ENCODE data around the gene ADA. TPM values are rescaled to one million over a fixed set of nuclear protein-coding genes. Genes with fewer than 3 reads are reported as not detected.

Gene ADA
- total and polyA plus RNA-seq, 2 of the 13 experiments (the other 11 are each of a cell fraction or from before 2014, with no cell fraction given), result 2.5 to 11.3 TPM

DNA sequence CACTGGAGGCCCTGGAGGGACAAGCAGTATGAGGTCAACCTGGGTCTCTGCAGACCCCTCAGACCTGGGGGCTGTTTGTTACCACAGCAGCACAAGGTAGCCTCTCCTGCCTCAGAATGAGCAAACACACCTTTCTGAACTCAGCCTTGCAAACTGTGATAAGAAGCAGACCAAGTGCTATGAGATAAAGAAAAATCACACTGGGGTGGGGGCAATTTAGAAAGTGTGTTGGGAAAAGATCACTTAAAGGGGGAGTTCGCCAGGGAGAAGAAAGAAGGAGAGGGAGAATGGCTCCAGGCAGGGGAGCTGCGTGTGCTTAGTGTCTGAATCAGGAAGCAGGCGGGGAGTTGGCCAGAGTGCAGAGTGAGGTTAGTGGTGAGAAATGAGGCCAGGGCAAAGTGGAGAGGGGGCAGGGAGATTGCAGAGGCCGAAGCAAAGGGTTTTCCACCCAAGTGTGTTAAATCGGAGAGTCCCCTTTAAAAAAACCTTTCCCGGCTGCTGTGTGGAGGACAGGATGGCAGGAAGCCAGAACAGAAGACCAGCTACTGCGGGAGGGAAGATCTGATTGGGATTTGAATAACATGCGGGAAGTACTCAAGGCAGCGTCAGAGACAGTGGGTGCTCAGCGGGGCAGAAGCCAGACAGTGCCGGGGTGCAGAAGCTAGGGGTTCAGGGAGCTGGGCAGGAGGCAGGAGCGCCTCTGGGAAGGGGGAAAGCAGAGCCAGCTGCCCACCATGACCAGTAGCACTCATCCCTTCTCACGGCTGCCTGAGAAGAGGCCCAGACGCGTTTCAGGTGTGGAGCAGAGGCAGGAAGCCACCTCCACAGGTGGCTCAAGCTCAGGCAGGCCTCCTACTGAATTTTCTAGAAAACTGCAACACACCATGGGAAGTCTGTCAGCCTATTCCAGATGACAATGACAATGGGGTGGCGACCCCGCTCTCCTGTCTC, 9.0 kb downstream of the ADA start (continued):
- no peak for TF ChIP-seq PHF20 (CRISPR knock-in tag; IDR thresholded peaks at IDR 0.05)
- no peak for TF ChIP-seq ZNF280D (CRISPR knock-in tag; IDR thresholded peaks at IDR 0.05)
- 0 out of 2 replicates have a peak, but pooled peaks have one; percentile 16 for TF ChIP-seq TARDBP (CRISPR knock-in tag; IDR thresholded peaks at IDR 0.05)
- TF ChIP-seq ZBTB42 (CRISPR knock-in tag; IDR thresholded peaks at IDR 0.05), result peak; percentile 51; the same call in 1 of the 2 replicates
- no peak for TF ChIP-seq LCORL (IDR thresholded peaks at IDR 0.05)
- TF ChIP-seq LCORL (CRISPR knock-in tag; IDR thresholded peaks at IDR 0.05), result no peak
- TF ChIP-seq HIVEP1 (CRISPR knock-in tag; IDR thresholded peaks at IDR 0.05), result no peak
- no peak for TF ChIP-seq PITX1 (CRISPR knock-in tag; IDR thresholded peaks at IDR 0.05)
- no peak; the same call in 1 of the 2 replicates for TF ChIP-seq MYC (CRISPR knock-in tag; IDR thresholded peaks at IDR 0.05; ENCODE audit: borderline replicate concordance)
- no peak for TF ChIP-seq ZNF234 (CRISPR knock-in tag; conservative IDR thresholded peaks at IDR 0.05)
- TF ChIP-seq ZNF770 (CRISPR knock-in tag; IDR thresholded peaks at IDR 0.05), result peak; percentile 44; the same call in 1 of the 2 replicates
- TF ChIP-seq MLLT10 (CRISPR knock-in tag; IDR thresholded peaks at IDR 0.05), result no peak
- TF ChIP-seq IKZF4 (CRISPR knock-in tag; IDR thresholded peaks at IDR 0.05; ENCODE audit: borderline replicate concordance, low read depth, not compliant biosample characterization), result no peak
- TF ChIP-seq ZBTB4 (CRISPR knock-in tag; IDR thresholded peaks at IDR 0.05; ENCODE audit: borderline replicate concordance), result peak; percentile 42; the same call in 1 of the 2 replicates
- no peak for TF ChIP-seq ARID2 (CRISPR knock-in tag; IDR thresholded peaks at IDR 0.05; ENCODE audit: borderline replicate concordance)
- TF ChIP-seq ZNF33A (CRISPR knock-in tag; IDR thresholded peaks at IDR 0.05; ENCODE audit: borderline replicate concordance), result no peak
- TF ChIP-seq GPBP1L1 (CRISPR knock-in tag; IDR thresholded peaks at IDR 0.05), result no peak

Data from HepG2 (cell line).